GM12891 (cell line): ENCODE measurements around the gene RNF31.

Experiments
- POLR2A ChIP-seq: IDR thresholded peaks from 2 replicates; pipeline ENCODE4 v1.6.1; 2011; ENCODE audit warnings: low read depth, low read length, control low read depth
- POLR2AphosphoS5 ChIP-seq: IDR thresholded peaks from 2 replicates; pipeline ENCODE4 v1.6.1; 2011; ENCODE audit warnings: low read depth, low read length, control low read depth
- TAF1 ChIP-seq: IDR thresholded peaks from 2 replicates; pipeline ENCODE4 v1.6.1; 2011; ENCODE audit warnings: low read depth, low read length, control low read depth

GRCh38 chr14:24130717-24131548 lies 16.4 kb upstream of the RNF31 start:
- TF ChIP-seq POLR2A (no peak), POLR2AphosphoS5 (no peak), TAF1 (no peak)
